ENCODE data around the gene PRSS57. TPM values are rescaled to one million over a fixed set of nuclear protein-coding genes. Genes with fewer than 3 reads are reported as not detected.
"Not testable (repeated sequence)": the region's sequence is repeated elsewhere in the genome, so short reads cannot be mapped to it uniquely, and the experiment has no call there.

Gene PRSS57
- total and polyA plus RNA-seq, 2 experiments from 2014 or later, result not detected

DNA sequence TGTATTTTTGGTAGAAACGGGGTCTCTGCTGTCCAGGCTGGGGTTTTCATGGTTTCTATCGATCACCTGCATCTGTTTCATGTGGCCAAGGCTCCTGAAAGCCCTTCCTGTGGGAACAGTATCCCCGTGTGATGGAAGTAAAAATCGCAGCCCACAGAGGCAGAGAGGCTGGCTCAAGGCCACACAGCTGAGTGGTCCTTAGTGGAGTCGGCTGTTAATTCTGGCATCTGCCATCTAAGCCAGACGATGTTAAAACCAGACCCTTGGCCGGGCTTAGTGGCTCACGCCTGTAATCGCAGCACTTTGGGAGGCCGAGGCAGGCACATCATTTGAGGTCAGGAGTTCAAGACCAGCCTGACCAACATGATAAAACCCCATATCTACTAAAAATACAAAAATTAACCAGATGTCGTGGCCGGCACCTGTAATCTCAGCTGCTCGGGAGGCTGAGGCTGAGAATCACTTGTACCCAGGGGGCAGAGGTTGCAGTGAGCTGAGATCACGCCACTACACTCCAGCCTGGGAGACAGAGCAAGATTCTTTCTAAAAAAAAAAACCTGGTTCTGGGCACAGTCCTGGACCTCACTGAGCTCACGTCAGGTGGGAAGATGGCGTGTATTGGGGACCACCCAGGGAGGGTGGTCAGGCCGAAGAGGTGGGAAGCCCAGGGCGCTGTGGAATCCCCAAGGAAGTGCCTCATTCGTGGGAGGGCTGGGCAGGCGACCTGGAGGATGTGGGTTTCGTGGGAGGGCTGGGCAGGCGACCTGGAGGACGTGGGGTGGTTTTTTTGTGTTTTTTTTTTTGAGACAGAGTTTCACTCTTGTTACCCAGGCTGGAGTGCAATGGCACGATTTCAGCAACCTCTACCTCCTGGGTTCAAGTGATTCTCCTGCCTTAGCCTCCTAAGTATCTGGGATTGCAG, 37.2 kb upstream of the PRSS57 start:
- H3K36me3 ChIP-seq, result no peaks in the 10 kb centered on the region
- H3K4me3 ChIP-seq, result no peak overlapping the region
- TF ChIP-seq, protein P1, sequence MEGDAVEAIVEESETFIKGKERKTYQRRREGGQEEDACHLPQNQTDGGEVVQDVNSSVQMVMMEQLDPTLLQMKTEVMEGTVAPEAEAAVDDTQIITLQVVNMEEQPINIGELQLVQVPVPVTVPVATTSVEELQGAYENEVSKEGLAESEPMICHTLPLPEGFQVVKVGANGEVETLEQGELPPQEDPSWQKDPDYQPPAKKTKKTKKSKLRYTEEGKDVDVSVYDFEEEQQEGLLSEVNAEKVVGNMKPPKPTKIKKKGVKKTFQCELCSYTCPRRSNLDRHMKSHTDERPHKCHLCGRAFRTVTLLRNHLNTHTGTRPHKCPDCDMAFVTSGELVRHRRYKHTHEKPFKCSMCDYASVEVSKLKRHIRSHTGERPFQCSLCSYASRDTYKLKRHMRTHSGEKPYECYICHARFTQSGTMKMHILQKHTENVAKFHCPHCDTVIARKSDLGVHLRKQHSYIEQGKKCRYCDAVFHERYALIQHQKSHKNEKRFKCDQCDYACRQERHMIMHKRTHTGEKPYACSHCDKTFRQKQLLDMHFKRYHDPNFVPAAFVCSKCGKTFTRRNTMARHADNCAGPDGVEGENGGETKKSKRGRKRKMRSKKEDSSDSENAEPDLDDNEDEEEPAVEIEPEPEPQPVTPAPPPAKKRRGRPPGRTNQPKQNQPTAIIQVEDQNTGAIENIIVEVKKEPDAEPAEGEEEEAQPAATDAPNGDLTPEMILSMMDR (IDR thresholded peaks at IDR 0.05; ENCODE audit: low read depth, low read length), result no peak
- H3K9me3 ChIP-seq (ENCODE audit: low read depth), result no peaks in the 10 kb centered on the region
- no peaks in the 10 kb centered on the region for H3K27me3 ChIP-seq
- no peaks in the 10 kb centered on the region for H3K4me1 ChIP-seq (ENCODE audit: low read depth)
- DNase-seq (ENCODE audit: low read depth in 1 of 2, low spot score in 1 of 2), result no peak
- no peak overlapping the region for H3K27ac ChIP-seq

DNA sequence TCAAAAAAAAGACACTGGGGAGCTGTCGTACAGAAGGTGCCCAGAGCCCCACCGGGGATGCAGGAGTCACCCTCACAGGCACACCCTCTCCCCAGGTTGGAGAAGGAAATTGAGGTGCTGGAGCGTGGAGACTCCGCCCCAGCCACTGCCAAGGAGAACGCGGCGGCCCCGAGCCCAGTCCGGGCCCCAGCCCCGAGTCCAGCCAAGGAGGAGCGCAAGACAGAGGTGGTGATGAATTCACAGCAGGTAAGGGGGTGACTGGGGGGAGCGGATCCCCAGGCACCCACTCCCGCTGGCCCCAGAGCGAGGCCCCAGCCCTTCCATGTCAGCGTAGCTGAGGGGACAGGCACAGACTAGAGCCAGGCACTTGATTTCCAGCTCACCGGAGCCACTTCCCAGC, 35.7 kb upstream of the PRSS57 start:
- no peak for DNase-seq (ENCODE audit: low read depth in 1 of 2, low spot score in 1 of 2)
- no peaks in the 10 kb centered on the region for H3K36me3 ChIP-seq
- TF ChIP-seq, protein P1 (IDR thresholded peaks at IDR 0.05; ENCODE audit: low read depth, low read length), result no peak

DNA sequence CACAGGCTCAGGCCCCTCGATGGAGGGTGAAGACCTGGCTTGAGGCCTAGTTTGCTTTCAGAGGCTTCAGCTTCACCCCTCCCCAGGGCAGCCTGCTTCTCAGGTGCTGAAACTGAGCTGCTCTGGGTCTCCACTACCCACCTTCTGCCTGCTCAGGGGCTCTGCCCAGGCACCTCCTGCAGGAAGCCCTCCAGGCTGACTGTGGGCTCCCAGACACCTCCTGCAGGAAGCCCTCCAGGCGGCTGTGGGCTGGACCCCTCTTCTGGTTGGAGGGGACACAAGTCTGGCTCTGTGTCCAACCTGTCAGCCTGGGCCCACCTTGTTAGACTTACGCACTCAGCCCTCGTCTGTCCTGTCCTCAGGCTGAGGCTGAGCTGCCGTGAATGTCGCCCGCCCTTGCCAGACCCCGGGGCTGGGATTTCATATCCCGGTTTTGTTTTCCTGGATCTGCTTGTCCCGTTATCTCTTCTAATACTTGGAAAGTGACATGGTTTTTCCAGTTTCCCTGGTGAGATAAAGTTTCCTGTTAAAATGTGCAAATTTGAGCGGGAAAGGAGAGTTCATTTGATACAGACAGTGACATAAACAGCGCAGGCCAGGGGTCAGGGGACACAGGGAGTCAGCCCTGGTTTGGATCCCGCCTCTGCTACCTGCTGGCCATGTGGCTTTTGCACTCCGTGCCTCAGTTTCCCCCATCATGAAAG, 34.9 kb upstream of the PRSS57 start:
- no peaks in the 10 kb centered on the region for H3K27me3 ChIP-seq
- no peak for DNase-seq (ENCODE audit: low read depth in 1 of 2, low spot score in 1 of 2)
- no peaks in the 10 kb centered on the region for H3K36me3 ChIP-seq
- TF ChIP-seq, protein P1 (IDR thresholded peaks at IDR 0.05; ENCODE audit: low read depth, low read length), result no peak
- H3K9me3 ChIP-seq (ENCODE audit: low read depth), result no peaks in the 10 kb centered on the region
- H3K4me3 ChIP-seq, result no peak overlapping the region
- no peak overlapping the region for H3K27ac ChIP-seq
- no peaks in the 10 kb centered on the region for H3K4me1 ChIP-seq (ENCODE audit: low read depth)

More for the DNA sequence above, 35.7 kb upstream of the PRSS57 start:
- H3K4me3 ChIP-seq, result no peak overlapping the region
- no peaks in the 10 kb centered on the region for H3K9me3 ChIP-seq (ENCODE audit: low read depth)
- no peaks in the 10 kb centered on the region for H3K27me3 ChIP-seq
- no peak overlapping the region for H3K27ac ChIP-seq
- H3K4me1 ChIP-seq (ENCODE audit: low read depth), result no peaks in the 10 kb centered on the region

- H3K36me3 ChIP-seq; H3K4me3 ChIP-seq; H3K9me3 ChIP-seq (ENCODE audit: low read depth); H3K27ac ChIP-seq; H3K4me1 ChIP-seq (ENCODE audit: low read depth); DNase-seq (ENCODE audit: low read depth in 1 of 2, low spot score in 1 of 2); H3K27me3 ChIP-seq: not testable (repeated sequence)
These were observed 34.3 kb upstream of the PRSS57 start for GRCh38 chr19:729564-729963.

GRCh38 chr19:728011-728410, 32.8 kb upstream of the PRSS57 start:
- Histone ChIP-seq H3K27me3 (no peaks in the 10 kb centered on the region), H3K9me3 (ENCODE audit: low read depth) (no peaks in the 10 kb centered on the region), H3K4me3 (no peak overlapping the region), H3K27ac (no peak overlapping the region), H3K4me1 (ENCODE audit: low read depth) (no peaks in the 10 kb centered on the region), H3K36me3 (no peaks in the 10 kb centered on the region)
- DNase-seq (ENCODE audit: low read depth in 1 of 2, low spot score in 1 of 2), result peak in 1 of 2 donors; percentile 75
- TF ChIP-seq, protein P1 (IDR thresholded peaks at IDR 0.05; ENCODE audit: low read depth, low read length), result no peak
